Activated T-helper 1 cell treated with anti-CD3 and anti-CD28 coated beads, Interleukin-2, amount 50 U/mL, for 16 hours (primary cell): ENCODE data around the gene RPRD2.

Source experiments
- DNase-seq, 2 donors: peaks; one replicate each; pipeline ENCODE4 v3.0.0-alpha.2; 2020; ENCODE audit warnings: low read depth in 1 of 2, low spot score in 1 of 2

The RPRD2 gene

DNA sequence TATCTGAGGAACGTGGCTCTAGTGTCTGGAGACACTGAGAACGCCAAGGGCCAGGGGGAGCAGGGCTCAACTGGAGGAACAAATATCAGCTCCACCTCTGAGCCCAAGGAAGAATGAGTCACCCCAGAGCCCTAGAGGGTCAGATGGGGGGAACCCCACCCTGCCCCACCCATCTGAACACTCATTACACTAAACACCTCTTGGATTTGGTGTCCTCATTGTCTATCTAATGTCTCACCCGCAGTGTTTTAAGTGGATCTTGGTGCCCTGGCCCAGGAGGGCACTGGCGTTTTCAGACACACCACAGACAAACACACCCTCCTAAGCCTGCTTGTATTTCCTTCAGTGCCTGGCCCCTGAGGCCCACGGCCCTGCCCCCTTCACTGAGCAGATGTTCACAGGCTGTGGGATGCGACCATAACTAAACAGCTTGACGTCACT, 149.4 kb downstream of the RPRD2 start:
- no peak for DNase-seq

GRCh38 chr1:150514260-150514659, 150.3 kb downstream of the RPRD2 start:
- DNase-seq: no peak

- DNase-seq: no peak
Observed at GRCh38 chr1:150514913-150515327, 151.0 kb downstream of the RPRD2 start.

- peak; percentile 73 to 86 for DNase-seq
Observed at GRCh38 chr1:150515328-150516049, 151.5 kb downstream of the RPRD2 start, which contains the start of gene FALEC. TSS of gene FALEC (plus strand) at chr1:150515752.

DNA sequence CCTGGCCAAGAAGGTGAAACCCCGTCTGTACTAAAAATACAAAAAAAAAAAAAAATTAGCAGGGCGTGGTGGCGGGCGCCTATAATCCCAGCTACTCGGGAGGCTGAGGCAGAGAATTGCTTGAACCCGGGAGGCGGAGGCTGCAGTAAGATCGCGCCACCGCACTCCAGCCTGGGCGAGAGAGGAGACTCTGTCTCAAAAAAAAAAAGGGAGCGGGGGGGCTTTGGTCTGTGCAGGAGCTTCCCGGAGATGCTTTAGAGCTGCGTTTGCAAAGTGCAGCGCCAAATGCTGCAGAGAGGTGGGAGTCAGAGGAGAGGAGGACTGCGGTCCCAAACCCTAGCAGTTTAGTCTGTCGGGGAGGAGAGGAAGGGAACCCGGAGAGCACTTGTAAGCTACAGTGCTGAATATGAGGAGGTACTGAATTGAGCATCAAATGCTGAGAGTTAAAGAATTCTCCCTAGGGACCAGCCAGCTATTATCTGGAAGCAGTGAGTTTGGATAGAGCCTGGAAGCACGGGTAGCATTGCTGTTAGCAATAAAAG, 152.2 kb downstream of the RPRD2 start:
- DNase-seq: no peak

GRCh38 chr1:150516616-150517015, 152.7 kb downstream of the RPRD2 start:
- no peak for DNase-seq

DNA sequence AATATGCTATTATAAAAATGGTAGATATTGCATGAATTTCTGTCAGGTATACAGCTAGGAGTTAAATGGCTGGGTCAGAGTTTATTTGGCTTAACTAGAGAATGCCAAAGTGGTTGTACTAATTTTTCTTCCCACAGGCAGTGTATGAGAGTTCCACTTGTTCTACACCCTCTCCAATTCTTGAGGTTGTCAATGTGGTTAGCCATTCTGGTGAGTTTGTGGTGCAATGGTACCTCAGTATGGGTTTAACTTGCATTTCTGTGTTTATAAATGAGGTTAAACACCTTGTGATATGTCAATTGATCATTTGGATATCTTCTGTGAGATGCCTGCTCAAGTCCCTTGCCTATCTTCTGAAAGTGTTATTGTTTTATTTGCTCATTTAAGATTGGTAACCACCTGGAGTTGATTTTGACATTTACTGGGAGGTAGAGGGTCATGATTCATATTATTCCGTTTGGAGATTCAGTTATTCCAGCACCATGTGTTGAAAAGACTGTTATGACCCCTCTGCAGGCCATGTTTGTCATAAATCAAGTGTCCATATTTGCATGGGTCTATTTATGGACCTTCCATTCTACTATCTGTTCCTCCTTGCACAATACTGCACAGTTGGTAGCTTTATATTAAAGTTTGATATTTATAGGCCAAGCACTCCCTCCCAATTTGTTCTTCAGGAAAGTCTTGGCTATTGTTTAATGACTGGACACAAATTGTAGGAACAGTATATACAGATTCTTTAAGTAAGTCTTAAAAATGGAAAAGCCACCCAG, 157.4 kb downstream of the RPRD2 start:
- no peak for DNase-seq

DNA sequence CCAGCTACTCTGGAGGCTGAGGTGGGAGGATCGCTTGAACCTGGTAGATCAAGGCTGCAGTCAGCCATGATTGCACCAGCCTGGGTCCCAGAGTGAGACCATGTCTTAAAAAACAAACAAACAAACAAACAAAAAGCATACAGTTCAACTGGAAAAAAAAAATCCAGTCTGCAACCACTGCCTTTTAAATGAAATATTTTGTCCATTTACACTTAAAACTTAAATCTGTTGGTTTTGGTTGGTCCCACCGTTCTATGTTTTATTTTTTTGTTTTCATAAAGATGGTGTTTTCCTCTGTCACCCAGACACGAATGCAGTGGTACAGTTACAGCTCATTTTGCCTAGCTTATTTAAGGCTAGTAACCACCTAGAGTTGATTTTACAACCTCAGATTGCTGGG, 161.4 kb downstream of the RPRD2 start:
- no peak for DNase-seq
